Measurements from ENCODE around the gene SLC6A1.

Gene SLC6A1

GRCh38 chr3:10972072-10972782 is 20.3 kb upstream of the SLC6A1 start:
- DNase-seq, result no peak

DNA sequence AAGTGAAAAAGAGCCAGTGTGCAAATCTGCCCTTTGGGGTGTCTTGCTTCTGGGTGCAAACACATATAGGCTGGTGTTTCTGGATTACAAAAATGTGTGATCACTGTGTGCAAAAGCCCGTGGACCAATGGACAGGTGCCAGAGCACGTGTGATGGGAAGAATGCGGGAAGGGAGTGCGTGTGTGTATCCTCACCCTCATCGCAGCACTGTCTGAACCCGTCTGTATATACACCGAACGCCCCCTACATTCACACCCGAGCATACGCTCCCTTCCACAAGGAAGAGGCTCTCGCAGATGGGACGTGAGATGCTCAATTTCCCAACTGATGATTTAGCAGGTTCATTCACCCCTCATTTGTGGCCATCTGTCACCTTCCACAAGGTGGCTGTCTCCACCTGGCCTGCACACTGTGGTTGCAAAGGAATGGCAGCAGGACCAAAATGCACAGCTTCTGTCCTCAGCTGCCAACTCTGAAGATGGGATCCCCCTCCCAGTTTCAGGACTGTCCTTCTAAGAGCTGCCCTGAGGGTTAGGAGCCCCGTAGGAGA is 19.4 kb upstream of the SLC6A1 start:
- no peak for DNase-seq

DNA sequence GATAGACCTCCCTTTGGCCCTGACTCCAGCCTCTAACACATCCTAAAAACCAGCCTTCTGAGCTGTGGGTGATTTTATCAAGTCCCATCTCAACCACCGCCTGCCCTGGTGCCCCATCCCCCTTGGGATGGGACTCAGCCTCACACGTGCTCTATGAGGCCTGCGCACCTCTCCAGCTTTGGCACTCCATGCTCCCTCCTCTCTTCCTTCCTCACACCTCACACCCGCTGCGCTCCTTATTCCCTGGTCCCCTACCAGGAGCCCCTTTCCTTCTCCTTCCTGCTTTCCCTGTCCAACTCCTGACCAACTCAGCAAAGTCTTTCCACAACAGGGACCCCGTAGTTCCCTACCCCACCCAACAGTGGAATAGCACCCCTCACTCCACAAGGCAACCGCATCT is 18.4 kb upstream of the SLC6A1 start:
- no peak for DNase-seq

- no peak for DNase-seq
Observed at GRCh38 chr3:10974746-10975375, 17.7 kb upstream of the SLC6A1 start.

- DNase-seq, result no peak
Observed at GRCh38 chr3:10975695-10976234, 16.8 kb upstream of the SLC6A1 start.

GRCh38 chr3:10976770-10977169 is 15.8 kb upstream of the SLC6A1 start:
- DNase-seq, result no peak

GRCh38 chr3:10977892-10978510 is 14.5 kb upstream of the SLC6A1 start:
- DNase-seq, result no peak

DNA sequence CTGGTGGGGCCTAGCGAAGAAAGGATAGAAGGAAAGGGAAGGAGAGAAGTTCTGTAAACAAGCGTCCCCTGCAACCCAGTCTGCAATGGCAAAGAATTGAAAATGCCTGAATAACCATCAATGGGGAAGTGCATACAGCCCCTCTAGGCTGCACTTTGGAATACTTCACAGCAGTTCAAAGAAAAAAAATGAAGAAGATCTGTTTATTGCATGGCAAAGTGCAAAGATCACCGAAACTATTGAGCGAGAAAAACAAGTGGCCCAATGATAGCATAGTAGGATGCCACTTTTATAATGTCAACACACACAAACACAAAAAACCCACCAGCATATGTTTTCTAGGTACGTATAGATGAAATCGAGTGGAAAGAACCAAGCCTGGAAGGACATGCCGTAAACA is 13.6 kb upstream of the SLC6A1 start:
- DNase-seq, result no peak

DNA sequence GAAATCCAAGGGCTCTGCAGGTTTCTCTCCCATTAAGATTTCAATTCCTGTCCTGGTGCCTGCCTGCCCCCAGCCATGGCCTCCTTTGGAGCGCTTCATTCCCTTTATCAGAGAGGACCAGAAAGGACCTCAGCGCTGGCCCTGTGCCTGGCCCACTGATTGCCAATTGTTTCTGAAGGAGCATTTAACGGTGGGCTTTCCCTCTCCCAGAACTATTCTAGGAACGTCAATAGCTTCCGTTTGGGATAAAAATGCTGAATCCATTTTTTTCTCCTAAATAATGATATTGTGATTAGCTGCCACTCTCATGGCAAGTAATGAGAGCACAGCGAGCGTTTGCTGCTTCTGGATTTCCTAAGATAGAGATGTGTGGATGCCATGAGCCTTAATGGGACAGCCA is 12.2 kb upstream of the SLC6A1 start:
- DNase-seq, result no peak

GRCh38 chr3:10981031-10981430 is 11.5 kb upstream of the SLC6A1 start:
- no peak for DNase-seq

DNA sequence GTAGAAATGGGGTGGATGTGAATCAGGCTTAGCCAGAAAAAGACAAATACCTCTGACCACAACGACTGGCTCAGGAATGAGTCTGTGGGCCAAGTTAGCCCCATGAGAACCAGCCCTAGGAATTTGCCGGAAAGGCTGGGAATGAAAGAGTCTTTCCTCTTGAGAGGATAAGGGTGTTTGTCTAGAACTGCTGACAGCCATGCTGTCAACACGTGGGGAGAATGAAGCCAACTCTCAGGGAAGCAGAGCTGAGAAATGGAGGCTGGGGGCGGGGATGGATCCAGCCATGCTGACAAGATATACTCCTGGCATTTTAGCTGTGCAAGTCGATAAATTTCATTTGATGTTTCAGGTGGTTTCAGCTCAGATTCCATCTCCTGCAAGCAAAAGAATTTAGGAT is 10.6 kb upstream of the SLC6A1 start:
- DNase-seq, result no peak

DNA sequence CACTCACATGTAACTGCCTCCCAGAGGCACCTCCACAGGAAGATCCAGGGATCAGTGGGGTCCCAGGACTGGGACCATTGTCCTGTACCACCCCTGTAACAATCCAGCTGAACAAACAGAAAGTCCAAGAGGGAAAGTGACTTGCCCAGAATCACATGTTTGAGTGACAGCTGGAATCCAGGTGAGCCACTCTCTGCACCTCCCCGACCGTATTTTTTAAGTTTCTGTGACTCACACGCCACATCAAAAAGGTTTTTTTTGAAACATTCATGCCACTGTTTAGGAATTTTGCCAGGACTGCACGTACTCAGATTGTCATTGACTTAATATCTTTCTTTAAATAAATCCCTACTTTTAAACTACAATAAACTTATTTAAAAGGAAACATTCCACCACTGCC is 9.8 kb upstream of the SLC6A1 start:
- no peak for DNase-seq

GRCh38 chr3:10983219-10983916 is 9.2 kb upstream of the SLC6A1 start:
- no peak for DNase-seq

- no peak for DNase-seq
Observed at GRCh38 chr3:10984371-10984896, 8.1 kb upstream of the SLC6A1 start.

GRCh38 chr3:10985181-10985580 is 7.4 kb upstream of the SLC6A1 start:
- DNase-seq, result no peak

GRCh38 chr3:10986592-10986991 is 6.0 kb upstream of the SLC6A1 start:
- DNase-seq, result no peak

GRCh38 chr3:10988001-10988665 is 4.4 kb upstream of the SLC6A1 start:
- no peak for DNase-seq

DNA sequence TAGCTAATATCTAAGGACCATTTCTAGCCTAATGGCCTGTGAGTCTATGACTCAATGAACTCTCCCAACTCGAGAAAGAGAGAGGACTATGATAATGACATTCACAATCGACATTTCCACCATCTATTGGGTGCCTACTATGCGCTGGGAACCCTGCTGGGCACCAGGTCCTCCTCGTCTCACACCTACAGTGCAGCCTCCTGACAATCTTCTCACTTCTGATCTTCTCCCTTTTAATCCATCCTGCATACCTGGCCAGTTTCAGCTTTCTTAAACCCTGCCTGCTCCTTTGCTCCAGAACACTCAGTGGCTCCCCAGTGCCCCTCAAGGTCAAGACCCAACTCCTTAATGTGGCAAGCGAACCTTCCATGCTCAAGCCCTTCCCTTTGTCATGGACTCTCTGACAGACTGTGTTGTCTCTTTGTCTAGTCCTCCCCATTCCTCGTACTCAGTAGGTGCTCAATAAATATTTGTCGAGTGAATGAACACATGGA is 3.5 kb upstream of the SLC6A1 start:
- no peak for DNase-seq

DNA sequence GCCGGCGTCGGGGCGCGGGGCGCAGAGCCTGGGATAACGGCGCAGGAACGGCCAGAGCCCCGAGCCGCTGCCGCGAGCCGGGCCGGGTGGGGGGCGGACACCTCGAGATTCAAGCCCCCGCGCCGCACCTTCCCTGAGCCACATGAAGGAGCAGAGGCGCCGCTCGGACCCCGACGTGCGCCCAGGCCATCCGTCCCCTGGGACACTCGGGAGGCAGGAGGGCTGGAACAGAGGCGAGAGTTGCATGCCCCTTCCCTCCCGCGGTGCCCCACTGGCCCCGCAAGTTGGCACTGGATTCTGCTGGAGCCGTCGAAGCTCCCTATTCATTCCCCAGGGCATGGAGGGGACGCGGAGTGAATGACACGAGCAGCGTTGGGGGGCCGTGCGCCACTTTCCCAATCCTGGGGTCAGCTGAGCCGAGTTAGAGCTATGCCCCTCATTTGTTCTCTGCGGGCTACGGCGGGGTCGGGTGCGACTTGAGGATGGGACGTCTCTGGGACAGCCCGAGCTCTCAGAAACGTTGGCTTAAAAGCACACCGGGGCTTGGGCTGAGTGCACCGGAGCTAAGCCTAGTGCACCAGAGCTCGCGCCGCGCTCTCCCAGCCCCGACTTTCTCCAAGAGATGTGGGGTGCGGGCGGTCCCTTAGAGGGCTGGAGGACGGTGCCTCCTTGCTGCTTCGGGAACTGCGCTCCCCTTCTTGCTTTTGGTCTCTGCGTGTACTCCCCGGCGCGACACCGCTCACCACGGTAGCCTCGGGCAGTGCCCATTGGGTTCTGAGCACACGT is 588 bp downstream of the SLC6A1 start:
- no peak for DNase-seq

DNA sequence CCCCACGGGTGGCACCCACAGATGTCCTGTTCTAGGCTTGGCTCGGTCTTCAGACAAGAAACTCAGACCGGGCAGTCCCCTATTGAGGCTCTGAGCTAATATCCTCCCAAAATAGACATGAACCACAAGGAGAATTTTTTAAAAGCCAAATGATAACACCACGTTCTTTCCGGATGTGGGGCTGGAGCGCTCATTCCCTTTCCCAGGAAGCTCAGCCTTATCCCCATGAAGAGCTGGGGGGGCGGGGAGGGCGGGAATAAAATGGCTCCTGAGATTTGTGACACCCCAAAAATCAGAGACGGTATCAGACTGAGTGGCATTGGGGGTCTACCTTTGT is 1.1 kb downstream of the SLC6A1 start:
- no peak for DNase-seq

- no peak for DNase-seq
Observed at GRCh38 chr3:10994306-10994705, 1.8 kb downstream of the SLC6A1 start.
